ENCODE measurements around the gene USP40.

Gene USP40, protein sequence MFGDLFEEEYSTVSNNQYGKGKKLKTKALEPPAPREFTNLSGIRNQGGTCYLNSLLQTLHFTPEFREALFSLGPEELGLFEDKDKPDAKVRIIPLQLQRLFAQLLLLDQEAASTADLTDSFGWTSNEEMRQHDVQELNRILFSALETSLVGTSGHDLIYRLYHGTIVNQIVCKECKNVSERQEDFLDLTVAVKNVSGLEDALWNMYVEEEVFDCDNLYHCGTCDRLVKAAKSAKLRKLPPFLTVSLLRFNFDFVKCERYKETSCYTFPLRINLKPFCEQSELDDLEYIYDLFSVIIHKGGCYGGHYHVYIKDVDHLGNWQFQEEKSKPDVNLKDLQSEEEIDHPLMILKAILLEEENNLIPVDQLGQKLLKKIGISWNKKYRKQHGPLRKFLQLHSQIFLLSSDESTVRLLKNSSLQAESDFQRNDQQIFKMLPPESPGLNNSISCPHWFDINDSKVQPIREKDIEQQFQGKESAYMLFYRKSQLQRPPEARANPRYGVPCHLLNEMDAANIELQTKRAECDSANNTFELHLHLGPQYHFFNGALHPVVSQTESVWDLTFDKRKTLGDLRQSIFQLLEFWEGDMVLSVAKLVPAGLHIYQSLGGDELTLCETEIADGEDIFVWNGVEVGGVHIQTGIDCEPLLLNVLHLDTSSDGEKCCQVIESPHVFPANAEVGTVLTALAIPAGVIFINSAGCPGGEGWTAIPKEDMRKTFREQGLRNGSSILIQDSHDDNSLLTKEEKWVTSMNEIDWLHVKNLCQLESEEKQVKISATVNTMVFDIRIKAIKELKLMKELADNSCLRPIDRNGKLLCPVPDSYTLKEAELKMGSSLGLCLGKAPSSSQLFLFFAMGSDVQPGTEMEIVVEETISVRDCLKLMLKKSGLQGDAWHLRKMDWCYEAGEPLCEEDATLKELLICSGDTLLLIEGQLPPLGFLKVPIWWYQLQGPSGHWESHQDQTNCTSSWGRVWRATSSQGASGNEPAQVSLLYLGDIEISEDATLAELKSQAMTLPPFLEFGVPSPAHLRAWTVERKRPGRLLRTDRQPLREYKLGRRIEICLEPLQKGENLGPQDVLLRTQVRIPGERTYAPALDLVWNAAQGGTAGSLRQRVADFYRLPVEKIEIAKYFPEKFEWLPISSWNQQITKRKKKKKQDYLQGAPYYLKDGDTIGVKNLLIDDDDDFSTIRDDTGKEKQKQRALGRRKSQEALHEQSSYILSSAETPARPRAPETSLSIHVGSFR

GRCh38 chr2:233566141-233566956 is at the start of gene USP40:
Gene USP40, minus strand, starts transcription at chr2:233566782. Its CDS starts 1,228 bp downstream, at chr2:233565554.
- TF ChIP-seq GATA2 (IDR thresholded peaks at IDR 0.05; ENCODE audit: low read depth, low read length) (0 out of 2 replicates have a peak, but pooled peaks have one; percentile 16), GATA3 (IDR thresholded peaks at IDR 0.05; ENCODE audit: low read depth, low read length) (no peak)

- no peak for TF ChIP-seq GATA2 (IDR thresholded peaks at IDR 0.05; ENCODE audit: low read depth, low read length)
- TF ChIP-seq GATA3 (IDR thresholded peaks at IDR 0.05; ENCODE audit: low read depth, low read length) = no peak
Observed at GRCh38 chr2:233611284-233611683, 44.7 kb upstream of the USP40 start.

- TF ChIP-seq GATA3 (IDR thresholded peaks at IDR 0.05; ENCODE audit: low read depth, low read length) = no peak
- TF ChIP-seq GATA2 (IDR thresholded peaks at IDR 0.05; ENCODE audit: low read depth, low read length) = no peak
Observed at GRCh38 chr2:233605680-233606079, 39.1 kb upstream of the USP40 start.

DNA sequence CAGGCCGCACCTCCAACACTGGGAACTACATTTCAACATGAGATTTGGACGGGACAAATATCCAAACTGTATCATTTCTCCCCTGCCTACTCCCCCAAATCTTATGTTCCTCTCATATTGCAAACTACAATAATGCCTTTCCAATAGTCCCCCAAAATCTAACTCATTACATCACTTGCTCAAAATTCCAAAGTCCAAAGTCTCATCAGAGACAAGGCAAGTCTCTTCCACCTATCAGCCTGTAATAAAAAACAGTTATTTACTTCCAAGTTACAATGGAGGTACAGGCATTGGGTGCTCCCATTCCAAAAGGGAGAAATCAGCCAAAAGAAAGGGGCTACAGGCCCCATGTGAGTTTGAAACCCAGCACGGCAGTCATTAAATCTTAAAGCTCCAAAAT is 38.2 kb upstream of the USP40 start:
- TF ChIP-seq GATA3 (IDR thresholded peaks at IDR 0.05; ENCODE audit: low read depth, low read length) (no peak), GATA2 (IDR thresholded peaks at IDR 0.05; ENCODE audit: low read depth, low read length) (no peak)

GRCh38 chr2:233603520-233603919 is 36.9 kb upstream of the USP40 start:
- no peak for TF ChIP-seq GATA2 (IDR thresholded peaks at IDR 0.05; ENCODE audit: low read depth, low read length)
- no peak for TF ChIP-seq GATA3 (IDR thresholded peaks at IDR 0.05; ENCODE audit: low read depth, low read length)

DNA sequence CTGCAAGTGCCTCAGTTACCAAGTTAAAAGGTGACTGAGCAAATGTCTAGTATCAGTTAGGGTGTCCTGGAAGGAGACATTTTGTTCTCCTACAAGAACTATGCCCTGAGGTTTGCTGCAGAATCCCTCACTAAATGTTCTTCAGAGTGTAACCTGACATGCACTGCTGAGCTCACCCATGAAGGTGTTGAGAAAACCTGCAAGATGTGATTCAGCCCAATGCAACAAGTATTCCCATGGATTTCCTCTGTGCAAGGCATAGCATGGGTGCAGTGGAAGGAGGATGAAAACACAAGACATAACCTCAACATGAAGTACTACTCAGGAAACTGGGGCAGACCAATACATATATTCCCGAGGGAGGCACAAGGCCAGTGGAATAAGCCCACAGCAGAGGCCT is 35.5 kb upstream of the USP40 start:
- no peak for TF ChIP-seq GATA2 (IDR thresholded peaks at IDR 0.05; ENCODE audit: low read depth, low read length)
- no peak for TF ChIP-seq GATA3 (IDR thresholded peaks at IDR 0.05; ENCODE audit: low read depth, low read length)

DNA sequence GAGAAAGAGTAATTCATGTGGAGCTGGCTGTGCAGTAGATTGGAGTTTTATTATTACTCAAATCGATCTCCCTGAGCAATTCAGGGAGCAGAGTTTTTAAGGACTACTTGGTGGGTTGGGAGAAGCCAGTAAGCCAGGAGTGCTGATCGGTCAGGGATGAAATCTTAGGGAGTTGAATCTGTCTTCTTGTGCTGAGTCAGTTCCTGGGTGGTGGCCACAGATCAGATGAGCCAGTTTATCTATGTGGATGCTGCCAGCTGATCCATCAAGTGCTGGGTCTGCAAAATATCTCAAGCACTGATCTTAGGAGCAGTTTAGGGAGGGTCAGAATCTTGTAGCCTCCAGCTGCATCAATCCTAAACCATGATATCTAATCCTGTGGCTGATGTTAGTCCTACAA is 33.8 kb upstream of the USP40 start:
- no peak for TF ChIP-seq GATA2 (IDR thresholded peaks at IDR 0.05; ENCODE audit: low read depth, low read length)
- no peak for TF ChIP-seq GATA3 (IDR thresholded peaks at IDR 0.05; ENCODE audit: low read depth, low read length)

- TF ChIP-seq GATA2 (IDR thresholded peaks at IDR 0.05; ENCODE audit: low read depth, low read length) = no peak
- TF ChIP-seq GATA3 (IDR thresholded peaks at IDR 0.05; ENCODE audit: low read depth, low read length) = no peak
Observed at GRCh38 chr2:233598952-233599351, 32.4 kb upstream of the USP40 start.

DNA sequence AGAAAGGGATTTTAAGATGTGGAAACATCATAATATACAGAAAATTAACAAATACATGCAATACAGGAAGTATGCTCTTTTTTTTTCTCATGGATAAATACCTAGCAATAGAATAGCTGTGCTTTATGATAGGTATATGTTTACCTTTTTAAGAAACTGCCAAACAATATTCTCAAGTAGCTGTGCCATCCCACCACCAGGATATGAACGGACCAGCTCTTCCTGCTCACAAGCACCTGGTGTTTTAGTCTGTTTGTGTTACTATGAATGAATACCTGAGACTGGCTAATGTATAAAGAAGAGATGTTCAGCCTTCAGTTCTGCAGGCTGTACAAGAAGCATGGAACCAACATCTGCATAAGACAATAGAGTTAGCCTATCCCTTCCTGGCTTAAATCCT is 30.9 kb upstream of the USP40 start:
- no peak for TF ChIP-seq GATA3 (IDR thresholded peaks at IDR 0.05; ENCODE audit: low read depth, low read length)
- no peak for TF ChIP-seq GATA2 (IDR thresholded peaks at IDR 0.05; ENCODE audit: low read depth, low read length)

- TF ChIP-seq GATA2 (IDR thresholded peaks at IDR 0.05; ENCODE audit: low read depth, low read length) = no peak
- no peak for TF ChIP-seq GATA3 (IDR thresholded peaks at IDR 0.05; ENCODE audit: low read depth, low read length)
Observed at GRCh38 chr2:233593201-233593600, 26.6 kb upstream of the USP40 start.

DNA sequence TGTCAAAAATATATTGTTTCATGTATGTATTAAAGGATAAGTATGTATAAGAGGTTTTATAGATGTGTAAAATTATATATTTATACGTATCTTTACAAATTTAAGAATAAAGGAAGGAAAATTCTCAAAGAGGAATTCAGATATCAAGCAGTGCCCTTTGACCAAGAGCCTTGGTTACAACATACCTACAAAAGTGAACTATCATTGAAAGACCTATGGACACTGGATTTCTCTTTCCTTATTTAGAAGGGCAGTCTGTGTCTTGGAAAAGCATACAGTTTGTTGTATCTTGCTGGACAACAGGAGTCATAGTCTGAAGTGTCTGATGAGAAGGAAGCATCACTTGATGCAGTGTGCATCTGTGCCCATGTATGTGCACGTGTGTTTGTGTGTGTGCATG is 21.8 kb upstream of the USP40 start:
- TF ChIP-seq GATA3 (IDR thresholded peaks at IDR 0.05; ENCODE audit: low read depth, low read length) (no peak), GATA2 (IDR thresholded peaks at IDR 0.05; ENCODE audit: low read depth, low read length) (no peak)

- TF ChIP-seq GATA3 (IDR thresholded peaks at IDR 0.05; ENCODE audit: low read depth, low read length) (no peak), GATA2 (IDR thresholded peaks at IDR 0.05; ENCODE audit: low read depth, low read length) (no peak)
Observed at GRCh38 chr2:233584210-233584609, 17.6 kb upstream of the USP40 start.

GRCh38 chr2:233572468-233572867 is 5.9 kb upstream of the USP40 start:
- TF ChIP-seq GATA2 (IDR thresholded peaks at IDR 0.05; ENCODE audit: low read depth, low read length) (no peak), GATA3 (IDR thresholded peaks at IDR 0.05; ENCODE audit: low read depth, low read length) (no peak)

Measured in SH-SY5Y (cell line).